ENCODE results near the gene OR52N4.
"Not testable (repeated sequence)": the region's sequence is repeated elsewhere in the genome, so short reads cannot be mapped to it uniquely, and the experiment has no call there.

OR52N4 gene

DNA sequence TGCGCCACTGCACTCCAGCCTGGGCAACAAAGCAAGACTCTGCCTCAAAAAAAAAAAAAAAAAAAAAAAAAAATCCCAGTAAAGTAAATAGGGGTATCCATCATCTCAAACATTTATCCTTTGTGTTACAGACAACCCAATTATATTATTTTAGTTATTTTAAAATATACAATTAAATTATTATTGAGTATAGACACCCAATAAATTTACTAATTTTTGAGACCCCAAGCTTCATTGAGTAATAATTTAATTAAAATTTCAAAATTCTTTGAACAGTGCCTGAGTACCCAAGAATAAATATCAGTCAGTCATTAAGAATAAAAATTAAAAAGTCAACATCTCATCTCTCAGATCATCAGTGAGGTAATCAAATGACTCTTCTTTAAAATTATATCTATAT lies at the start of gene OR52N4:
TSS of gene OR52N4 (plus strand) at position 301 of the 400 bp plus-strand sequence. CDS start 498 bp downstream, outside the sequence.
- DNase-seq (ENCODE audit: low read depth) = no peak

DNA sequence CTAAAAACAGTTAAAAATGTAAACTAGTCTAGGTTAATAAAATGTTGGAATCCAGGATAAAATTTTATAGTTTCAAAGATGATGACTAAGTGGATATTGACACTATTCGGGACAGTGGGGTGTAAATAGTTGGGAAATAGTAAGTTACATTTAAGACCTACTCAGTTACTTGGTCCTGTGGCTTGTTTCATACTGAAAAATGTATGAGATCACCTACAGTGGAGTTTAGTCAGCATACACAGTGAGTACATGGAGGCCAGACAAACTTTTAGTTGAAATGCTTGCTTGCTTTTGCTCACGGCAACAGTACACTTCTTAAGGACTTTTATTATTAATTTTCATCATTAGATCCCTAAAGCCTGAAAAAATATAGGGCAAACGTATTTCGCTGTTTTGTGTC lies 48.4 kb upstream of the OR52N4 start:
- no peak for DNase-seq (ENCODE audit: low read depth)

DNA sequence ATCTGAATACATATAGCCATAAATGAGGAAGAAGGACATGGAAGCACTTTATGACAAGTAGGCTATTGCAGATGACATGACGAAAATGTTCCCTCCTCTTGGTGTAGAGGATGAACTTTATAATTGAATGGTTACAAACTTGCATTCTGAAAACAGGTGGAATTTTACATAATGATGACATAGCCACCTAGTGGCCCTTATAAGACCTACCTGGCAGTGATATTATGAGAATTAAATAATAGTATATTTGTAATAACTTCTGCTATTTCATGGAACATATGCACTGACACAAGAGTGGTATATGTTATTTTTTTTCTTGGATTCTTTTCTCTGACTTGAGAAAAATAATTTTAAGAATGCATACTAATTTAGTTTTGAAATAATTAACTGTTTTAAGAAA lies 41.5 kb upstream of the OR52N4 start:
- DNase-seq (ENCODE audit: low read depth) = no peak

GRCh38 chr11:5713695-5714094 lies 40.3 kb upstream of the OR52N4 start:
- DNase-seq (ENCODE audit: low read depth) = no peak

GRCh38 chr11:5716518-5716917 lies 37.5 kb upstream of the OR52N4 start:
- DNase-seq (ENCODE audit: low read depth) = not testable (repeated sequence)

GRCh38 chr11:5719703-5720495 lies 34.1 kb upstream of the OR52N4 start:
- DNase-seq (ENCODE audit: low read depth) = no peak

DNA sequence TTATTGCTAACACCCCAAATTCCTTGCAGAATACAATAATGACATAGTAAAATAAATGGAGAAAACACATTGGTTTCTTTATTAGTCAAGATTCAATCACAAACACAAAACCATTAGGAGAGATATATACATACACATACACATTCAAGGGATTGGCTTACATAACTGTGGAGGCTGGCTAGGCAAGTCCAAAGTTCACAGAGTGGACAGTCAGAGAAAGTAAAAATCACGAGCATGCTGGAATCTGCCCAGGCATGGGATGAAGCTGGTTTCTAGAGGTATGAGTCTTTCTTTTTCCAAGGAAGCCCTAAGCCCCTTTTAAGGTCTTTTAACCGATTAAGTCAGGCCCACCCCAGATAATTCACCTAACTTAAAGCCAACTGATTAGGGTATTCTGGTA lies 31.4 kb upstream of the OR52N4 start:
- no peak for DNase-seq (ENCODE audit: low read depth)

GRCh38 chr11:5726351-5726750 lies 27.7 kb upstream of the OR52N4 start:
- DNase-seq (ENCODE audit: low read depth) = no peak

DNA sequence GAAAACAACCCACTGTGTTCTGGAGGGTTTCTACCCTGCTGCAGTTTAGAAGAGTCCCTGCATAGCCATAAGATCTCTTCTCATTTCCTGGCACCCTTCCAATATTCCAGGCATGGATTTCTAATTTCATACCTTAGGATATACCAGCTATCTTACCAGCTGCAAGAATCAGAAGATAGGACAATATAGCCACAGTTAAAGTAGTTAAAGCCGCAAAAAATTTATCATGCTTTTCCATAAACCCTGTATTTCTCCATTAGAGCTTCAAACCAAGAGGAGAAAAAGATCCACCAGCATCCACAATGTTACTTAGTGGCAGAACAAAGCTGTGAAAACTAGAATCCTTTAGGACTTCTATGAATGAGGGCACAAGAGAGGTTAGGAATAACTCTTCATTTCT lies 26.4 kb upstream of the OR52N4 start:
- DNase-seq (ENCODE audit: low read depth) = no peak

DNA sequence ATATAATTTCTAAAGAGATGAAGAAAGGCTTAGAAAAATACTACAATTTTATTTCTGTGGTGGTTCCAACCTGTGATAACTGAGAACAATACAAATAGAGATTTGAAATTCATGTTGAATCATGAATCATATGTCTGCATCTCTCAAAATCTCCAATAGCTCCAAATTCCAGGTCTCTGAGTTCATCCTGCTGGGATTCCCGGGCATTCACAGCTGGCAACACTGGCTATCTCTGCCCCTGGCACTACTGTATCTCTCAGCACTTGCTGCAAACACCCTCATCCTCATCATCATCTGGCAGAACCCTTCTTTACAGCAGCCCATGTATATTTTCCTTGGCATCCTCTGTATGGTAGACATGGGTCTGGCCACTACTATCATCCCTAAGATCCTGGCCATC lies 17.6 kb upstream of the OR52N4 start, which contains the start of gene OR56B1:
TSS of gene OR56B1 (plus strand) at position 53 of the 400 bp plus-strand sequence. CDS start at position 122, 69 bp downstream.
- no peak for DNase-seq (ENCODE audit: low read depth)

DNA sequence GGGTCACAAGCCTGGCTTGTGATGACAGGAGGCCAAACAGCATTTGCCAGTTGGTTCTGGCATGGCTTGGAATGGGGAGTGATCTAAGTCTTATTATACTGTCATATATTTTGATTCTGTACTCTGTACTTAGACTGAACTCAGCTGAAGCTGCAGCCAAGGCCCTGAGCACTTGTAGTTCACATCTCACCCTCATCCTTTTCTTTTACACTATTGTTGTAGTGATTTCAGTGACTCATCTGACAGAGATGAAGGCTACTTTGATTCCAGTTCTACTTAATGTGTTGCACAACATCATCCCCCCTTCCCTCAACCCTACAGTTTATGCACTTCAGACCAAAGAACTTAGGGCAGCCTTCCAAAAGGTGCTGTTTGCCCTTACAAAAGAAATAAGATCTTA lies 17.0 kb upstream of the OR52N4 start:
- no peak for DNase-seq (ENCODE audit: low read depth)

- no peak for DNase-seq (ENCODE audit: low read depth)
Measured at GRCh38 chr11:5737670-5738392, 16.2 kb upstream of the OR52N4 start.

DNA sequence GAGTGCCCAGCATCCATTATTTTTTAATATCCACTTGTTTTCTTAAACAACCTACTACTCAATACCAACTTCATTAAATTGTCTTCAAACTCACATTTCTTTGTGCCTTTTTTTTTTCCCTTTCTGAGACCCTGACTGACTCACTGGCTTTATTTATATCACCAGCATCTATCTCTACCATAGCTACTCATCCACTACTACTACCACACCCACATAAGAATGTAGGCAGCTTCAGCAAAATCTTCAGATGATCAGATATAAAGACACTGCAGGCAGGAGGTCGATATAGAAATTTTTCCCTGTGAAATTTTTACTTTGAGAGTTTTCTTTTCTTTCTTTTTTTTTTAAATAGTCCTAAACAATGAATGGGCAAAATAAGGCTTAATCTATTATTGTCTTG lies 15.6 kb upstream of the OR52N4 start:
- DNase-seq (ENCODE audit: low read depth) = no peak

DNA sequence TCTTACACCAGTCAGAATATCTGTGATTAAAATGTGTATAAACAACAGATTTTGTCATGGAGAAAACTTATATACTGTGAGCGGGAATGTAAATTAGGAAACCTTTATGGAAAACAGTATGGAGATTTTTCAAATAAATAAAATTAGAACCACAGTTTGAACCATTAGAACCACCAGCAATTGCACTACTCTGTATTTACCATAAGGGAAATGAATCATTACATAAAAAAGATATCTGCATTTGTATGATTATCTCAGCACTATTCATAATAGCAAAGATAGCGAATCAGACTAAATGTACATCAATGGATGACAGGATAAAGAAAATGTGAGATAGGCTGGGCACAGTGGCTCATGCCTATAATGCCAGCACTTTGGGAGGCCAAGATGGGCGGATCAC lies 7.4 kb upstream of the OR52N4 start:
- DNase-seq (ENCODE audit: low read depth) = no peak

- no peak for DNase-seq (ENCODE audit: low read depth)
Measured at GRCh38 chr11:5749836-5750235, 4.2 kb upstream of the OR52N4 start.

DNA sequence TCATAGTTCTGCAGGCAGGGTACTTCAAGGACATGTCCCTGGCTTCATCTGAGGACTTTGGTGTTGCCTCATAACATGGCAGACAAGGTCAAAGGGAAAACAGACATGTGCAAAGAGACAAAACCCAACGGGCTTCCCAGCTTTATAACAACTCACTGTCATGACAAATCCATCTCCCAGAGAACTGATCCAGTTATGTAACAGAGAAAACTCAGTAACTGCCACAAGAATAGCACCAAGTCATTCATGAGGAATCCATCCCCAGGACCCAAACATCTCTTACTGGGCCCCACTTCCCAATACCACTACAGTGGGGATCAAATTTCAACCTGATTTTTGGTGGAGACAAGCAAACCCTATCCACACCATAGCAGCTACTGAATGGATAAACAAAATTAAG lies 13.0 kb downstream of the OR52N4 start:
- DNase-seq (ENCODE audit: low read depth) = no peak

DNA sequence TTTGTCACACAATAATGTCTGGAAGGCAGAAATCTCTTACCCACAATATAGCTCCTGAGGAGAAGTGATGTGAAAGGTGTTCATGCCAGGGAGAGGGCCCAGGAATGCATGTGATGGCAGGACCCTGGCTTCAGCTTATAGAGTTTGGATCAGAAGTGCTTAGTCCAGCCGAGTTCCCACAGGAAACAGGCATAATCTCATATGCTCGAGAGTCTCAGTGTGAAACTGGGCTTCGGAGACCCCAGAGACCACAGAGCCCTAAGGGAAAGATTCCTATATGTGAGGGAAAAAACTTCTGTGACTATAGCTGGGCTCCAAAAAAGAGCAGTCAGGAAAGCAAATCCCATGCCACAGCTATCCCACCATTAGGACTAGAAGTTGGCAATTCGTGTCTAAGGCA lies 29.2 kb downstream of the OR52N4 start, which contains the start of gene OR52N5:
TSS of gene OR52N5 (minus strand) at position 101 of the 400 bp plus-strand sequence. CDS start 4,721 bp downstream, outside the sequence.
- no peak for DNase-seq (ENCODE audit: low read depth)

- DNase-seq (ENCODE audit: low read depth) = no peak
Measured at GRCh38 chr11:5791165-5791564, 37.1 kb downstream of the OR52N4 start, which contains the start of gene OR52N1. OR52N1 (minus strand) TSS chr11:5791265; CDS start chr11:5788816, 2,449 bp downstream.

- DNase-seq (ENCODE audit: low read depth) = no peak
Measured at GRCh38 chr11:5796541-5796940, 42.5 kb downstream of the OR52N4 start.

DNA sequence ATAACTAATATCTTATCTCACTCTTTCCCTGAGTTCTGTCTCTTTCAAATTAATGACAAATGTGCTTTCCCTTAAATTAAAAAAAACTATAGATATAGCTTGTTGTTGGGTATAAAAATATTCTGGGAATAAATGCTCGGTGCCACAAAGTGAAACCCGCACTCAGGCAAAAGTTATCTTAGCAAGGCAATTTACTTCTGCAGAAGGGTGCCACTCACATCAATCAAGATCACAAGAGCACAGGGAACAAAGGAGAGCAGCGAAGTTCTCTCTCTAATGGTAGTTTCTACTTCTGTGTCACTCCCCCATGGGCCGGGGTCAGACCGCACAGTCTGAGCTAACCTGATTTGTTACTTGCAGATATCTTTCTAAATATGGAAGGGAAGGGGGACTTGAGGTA lies 49.9 kb downstream of the OR52N4 start:
- DNase-seq (ENCODE audit: low read depth) = no peak

Measured in fibroblast of gingiva (primary cell).